Liver (tissue), 9 donors: ENCODE measurements around the gene INSYN2B. TPM values are rescaled to one million over a fixed set of nuclear protein-coding genes. Genes with fewer than 3 reads are reported as not detected.
"Not testable (repeated sequence)": the region's sequence is repeated elsewhere in the genome, so short reads cannot be mapped to it uniquely, and the experiment has no call there.

Experiments
- DNase-seq: peaks from one replicate; pipeline ENCODE4 v3.0.0-alpha.2; 2017; ENCODE audit warnings: low spot score
- H3K27ac ChIP-seq, 2 donors: one replicate each; pipeline ENCODE4 v1.7.0; 2013; ENCODE audit warnings: inconsistent platforms in 2 of 2, low read length in 2 of 2, control low read depth in 1 of 2, low read depth in 1 of 2, mild to moderate bottlenecking in 1 of 2
- H3K27me3 ChIP-seq, 4 donors: one replicate each; pipeline versions ENCODE4 v1.6.1 to v1.7.0; 2013; ENCODE audit warnings: low read length in 3 of 4, inconsistent platforms in 1 of 4, mild to moderate bottlenecking in 1 of 4, moderate library complexity in 1 of 4; ENCODE audit not compliant: control insufficient read depth in 4 of 4, insufficient read depth in 4 of 4
- H3K36me3 ChIP-seq, 4 donors: one replicate each; pipeline versions ENCODE4 v1.6.1 to v1.7.0; 2013; ENCODE audit warnings: low read length in 3 of 4, mild to moderate bottlenecking in 3 of 4, low read depth in 1 of 4, moderate library complexity in 1 of 4; ENCODE audit not compliant: control insufficient read depth in 4 of 4, insufficient read depth in 3 of 4
- H3K4me1 ChIP-seq, 4 donors: one replicate each; pipeline versions ENCODE4 v1.6.1 to v1.7.0; 2013; ENCODE audit warnings: low read length in 3 of 4, mild to moderate bottlenecking in 3 of 4, moderate library complexity in 1 of 4; ENCODE audit not compliant: control insufficient read depth in 4 of 4, insufficient read depth in 4 of 4
- H3K4me3 ChIP-seq, 3 donors: one replicate each; pipeline versions ENCODE4 v1.6.1 to v1.7.0; 2013; ENCODE audit warnings: low read length in 3 of 3, control low read depth in 1 of 3, low read depth in 1 of 3, mild to moderate bottlenecking in 1 of 3
- H3K9ac ChIP-seq, 2 donors: one replicate each; pipeline ENCODE4 v1.7.0; 2013; ENCODE audit warnings: low read length in 2 of 2, mild to moderate bottlenecking in 2 of 2, moderate library complexity in 2 of 2, control low read depth in 1 of 2, low read depth in 1 of 2
- H3K9me3 ChIP-seq, 4 donors: one replicate each; pipeline versions ENCODE4 v1.6.1 to v1.7.0; 2013; ENCODE audit warnings: low read length in 3 of 4; ENCODE audit not compliant: control insufficient read depth in 4 of 4
- ATF3 ChIP-seq: IDR thresholded peaks from 2 replicates; pipeline ENCODE4 v1.6.1; 2016; ENCODE audit warnings: antibody characterized with exemption
- CTCF ChIP-seq: fragments of 150-350 bp; IDR thresholded peaks from 2 replicates; pipeline ENCODE4 v1.5.1; 2017; ENCODE audit warnings: improper control_type of control experiment, low read depth, low read length; ENCODE audit not compliant: missing input control
- EGR1 ChIP-seq, 2 donors: IDR thresholded peaks; 2 replicates each; pipeline ENCODE4 v1.6.1; 2016 to 2018; ENCODE audit warnings: antibody characterized with exemption in 2 of 2, low read depth in 2 of 2
- FOXA2 ChIP-seq: IDR thresholded peaks from 2 replicates; pipeline ENCODE4 v1.6.1; 2016; ENCODE audit warnings: antibody characterized with exemption
- GABPA ChIP-seq, 2 donors: IDR thresholded peaks in 1 of 2; conservative IDR thresholded peaks in 1 of 2; 2 replicates each; pipeline ENCODE4 v1.6.1; 2016; ENCODE audit warnings: antibody characterized with exemption in 2 of 2, mild to moderate bottlenecking in 1 of 2, moderate library complexity in 1 of 2
- HNF4A ChIP-seq, 2 donors: conservative IDR thresholded peaks; 2 replicates each; pipeline ENCODE4 v1.6.1; 2016; ENCODE audit warnings: antibody characterized with exemption in 2 of 2, mild to moderate bottlenecking in 2 of 2
- RAD21 ChIP-seq, 2 donors: IDR thresholded peaks; 2 replicates each; pipeline ENCODE4 v1.6.1; 2016; ENCODE audit warnings: antibody characterized with exemption in 2 of 2, mild to moderate bottlenecking in 2 of 2
- RXRA ChIP-seq, 2 donors: IDR thresholded peaks; 2 replicates each; pipeline ENCODE4 v1.6.1; 2017 to 2018; ENCODE audit warnings: antibody characterized with exemption in 2 of 2, mild to moderate bottlenecking in 1 of 2
- TAF1 ChIP-seq: conservative IDR thresholded peaks from 2 replicates; pipeline ENCODE4 v1.6.1; 2016; ENCODE audit warnings: antibody characterized with exemption, mild to moderate bottlenecking
- YY1 ChIP-seq: IDR thresholded peaks from 2 replicates; pipeline ENCODE4 v1.6.1; 2016; ENCODE audit warnings: antibody characterized with exemption, mild to moderate bottlenecking
- WGBS: extraction: QIAGEN DNeasy Blood & Tissue Kit; methylation state at CpG from one replicate; pipeline ENCODE4 v1.1.7; 2013; 5-methylcytosine and 5-hydroxymethylcytosine counted together
- polyA plus RNA-seq, 2 donors: library from polyadenylated mRNA; stranded (reverse) in 1 of 2; unstranded in 1 of 2; fragments of 200-250 nt in 1 of 2; fragments of >200 nt in 1 of 2; fragmentation: Nextera tagmentation in 1 of 2; extraction: Ambion mirVana in 1 of 2; gene quantifications; one replicate each; pipeline versions ENCODE4 v1.2.1 to v1.2.3, GENCODE V29; 2013 to 2015
- total RNA-seq, 2 donors: library from RNA; depleted of rRNA; stranded (reverse); fragments of >200 nt; gene quantifications; one replicate each; pipeline ENCODE4 v1.2.3, GENCODE V29; 2014
- TF ChIP-seq, protein P1 (sequence below): IDR thresholded peaks from 2 replicates; pipeline ENCODE4 v1.6.1; 2016; ENCODE audit warnings: antibody characterized with exemption, mild to moderate bottlenecking
- TF ChIP-seq, protein P2 (sequence below): IDR thresholded peaks from 2 replicates; pipeline ENCODE4 v1.6.1; 2016; ENCODE audit warnings: antibody characterized with exemption
- donor health status: healthy.
- donor health status: healthy.
- donor health status: healthy.
- donor health status: healthy.
- donor health status: healthy.

Gene INSYN2B
- total and polyA plus RNA-seq, 4 donors: 0.08 to 0.33 (median 0.13) TPM; not detected in 1

DNA sequence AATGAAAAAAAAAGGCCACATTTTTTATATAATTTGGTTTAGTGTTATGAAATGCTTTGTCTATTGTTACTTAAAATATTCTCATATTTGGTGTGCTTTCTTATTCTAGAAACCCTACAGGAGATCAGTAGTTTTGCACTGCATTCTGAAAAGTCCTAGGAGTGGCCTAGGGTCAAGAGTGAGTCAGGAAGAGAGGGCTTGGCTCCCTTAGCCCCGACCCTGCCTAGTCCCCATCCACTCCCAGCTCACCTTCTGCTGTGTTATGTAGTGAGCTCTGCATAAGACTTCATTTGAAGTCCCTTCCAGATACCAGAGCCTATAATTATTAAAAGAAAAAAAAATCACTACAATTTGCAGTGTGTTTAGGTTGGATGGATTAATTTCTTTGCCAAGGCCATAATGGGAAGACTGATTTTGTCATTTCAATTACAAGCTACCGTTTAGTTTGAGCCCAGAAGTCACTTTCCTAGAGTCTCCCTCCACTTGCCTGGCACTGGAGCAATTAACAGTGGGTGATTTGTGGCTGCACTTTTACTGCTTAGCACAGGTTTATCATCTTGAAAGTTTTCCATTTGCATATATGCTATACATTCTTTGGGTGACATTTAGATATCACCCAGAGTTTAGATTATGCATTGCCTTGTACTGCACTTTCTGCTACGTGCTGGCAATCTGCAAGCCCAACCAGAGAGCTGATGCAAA, 143.3 kb downstream of the INSYN2B start:
- peaks cover 0 to 2% (median 0%) of the 10 kb centered on the region in 4 donors for H3K27me3 ChIP-seq
- 45% methylated on average over 3 of the region's 3 CpGs for WGBS
- TF ChIP-seq CTCF (no peak), ATF3 (no peak), RAD21 (IDR thresholded peaks at IDR 0.05) (no peak), EGR1 (IDR thresholded peaks at IDR 0.05; ENCODE audit: low read depth in 2 of 2) (no peak), YY1 (no peak), TAF1 (no peak), RXRA (IDR thresholded peaks at IDR 0.05) (no peak), HNF4A (conservative IDR thresholded peaks at IDR 0.05) (no peak), GABPA (IDR thresholded peaks at IDR 0.05 in 1 of 2, conservative IDR thresholded peaks at IDR 0.05 in 1 of 2) (no peak), FOXA2 (no peak)
- TF ChIP-seq, protein P1, sequence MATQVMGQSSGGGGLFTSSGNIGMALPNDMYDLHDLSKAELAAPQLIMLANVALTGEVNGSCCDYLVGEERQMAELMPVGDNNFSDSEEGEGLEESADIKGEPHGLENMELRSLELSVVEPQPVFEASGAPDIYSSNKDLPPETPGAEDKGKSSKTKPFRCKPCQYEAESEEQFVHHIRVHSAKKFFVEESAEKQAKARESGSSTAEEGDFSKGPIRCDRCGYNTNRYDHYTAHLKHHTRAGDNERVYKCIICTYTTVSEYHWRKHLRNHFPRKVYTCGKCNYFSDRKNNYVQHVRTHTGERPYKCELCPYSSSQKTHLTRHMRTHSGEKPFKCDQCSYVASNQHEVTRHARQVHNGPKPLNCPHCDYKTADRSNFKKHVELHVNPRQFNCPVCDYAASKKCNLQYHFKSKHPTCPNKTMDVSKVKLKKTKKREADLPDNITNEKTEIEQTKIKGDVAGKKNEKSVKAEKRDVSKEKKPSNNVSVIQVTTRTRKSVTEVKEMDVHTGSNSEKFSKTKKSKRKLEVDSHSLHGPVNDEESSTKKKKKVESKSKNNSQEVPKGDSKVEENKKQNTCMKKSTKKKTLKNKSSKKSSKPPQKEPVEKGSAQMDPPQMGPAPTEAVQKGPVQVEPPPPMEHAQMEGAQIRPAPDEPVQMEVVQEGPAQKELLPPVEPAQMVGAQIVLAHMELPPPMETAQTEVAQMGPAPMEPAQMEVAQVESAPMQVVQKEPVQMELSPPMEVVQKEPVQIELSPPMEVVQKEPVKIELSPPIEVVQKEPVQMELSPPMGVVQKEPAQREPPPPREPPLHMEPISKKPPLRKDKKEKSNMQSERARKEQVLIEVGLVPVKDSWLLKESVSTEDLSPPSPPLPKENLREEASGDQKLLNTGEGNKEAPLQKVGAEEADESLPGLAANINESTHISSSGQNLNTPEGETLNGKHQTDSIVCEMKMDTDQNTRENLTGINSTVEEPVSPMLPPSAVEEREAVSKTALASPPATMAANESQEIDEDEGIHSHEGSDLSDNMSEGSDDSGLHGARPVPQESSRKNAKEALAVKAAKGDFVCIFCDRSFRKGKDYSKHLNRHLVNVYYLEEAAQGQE: no peak
- TF ChIP-seq, protein P2, sequence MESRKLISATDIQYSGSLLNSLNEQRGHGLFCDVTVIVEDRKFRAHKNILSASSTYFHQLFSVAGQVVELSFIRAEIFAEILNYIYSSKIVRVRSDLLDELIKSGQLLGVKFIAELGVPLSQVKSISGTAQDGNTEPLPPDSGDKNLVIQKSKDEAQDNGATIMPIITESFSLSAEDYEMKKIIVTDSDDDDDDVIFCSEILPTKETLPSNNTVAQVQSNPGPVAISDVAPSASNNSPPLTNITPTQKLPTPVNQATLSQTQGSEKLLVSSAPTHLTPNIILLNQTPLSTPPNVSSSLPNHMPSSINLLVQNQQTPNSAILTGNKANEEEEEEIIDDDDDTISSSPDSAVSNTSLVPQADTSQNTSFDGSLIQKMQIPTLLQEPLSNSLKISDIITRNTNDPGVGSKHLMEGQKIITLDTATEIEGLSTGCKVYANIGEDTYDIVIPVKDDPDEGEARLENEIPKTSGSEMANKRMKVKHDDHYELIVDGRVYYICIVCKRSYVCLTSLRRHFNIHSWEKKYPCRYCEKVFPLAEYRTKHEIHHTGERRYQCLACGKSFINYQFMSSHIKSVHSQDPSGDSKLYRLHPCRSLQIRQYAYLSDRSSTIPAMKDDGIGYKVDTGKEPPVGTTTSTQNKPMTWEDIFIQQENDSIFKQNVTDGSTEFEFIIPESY: no peak
- DNase-seq: no peak
- H3K4me3 ChIP-seq: no peak overlapping the region
- no peaks in the 10 kb centered on the region for H3K9me3 ChIP-seq
- H3K9ac ChIP-seq: no peak overlapping the region
- no peaks in the 10 kb centered on the region for H3K36me3 ChIP-seq
- no peaks in the 10 kb centered on the region for H3K4me1 ChIP-seq
- H3K27ac ChIP-seq: no peak overlapping the region

DNA sequence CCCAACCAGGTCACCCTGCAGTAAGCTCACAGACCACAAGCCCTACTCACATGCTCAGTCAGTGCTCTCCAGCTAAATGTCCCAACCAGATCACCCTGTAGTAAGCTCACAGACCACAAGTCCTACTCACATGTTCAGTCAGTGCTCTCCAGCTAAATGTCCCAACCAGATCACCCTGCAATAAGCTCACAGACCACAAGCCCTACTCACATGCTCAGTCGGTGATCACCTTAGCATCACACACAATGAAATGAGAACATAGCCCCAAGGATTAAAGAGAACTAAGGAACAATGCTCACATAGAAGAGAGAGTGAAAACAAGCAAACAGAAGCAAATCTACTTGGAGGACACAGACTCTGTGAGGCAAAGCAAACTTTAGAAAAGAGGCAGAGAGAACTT, 145.8 kb downstream of the INSYN2B start:
- H3K27ac ChIP-seq, H3K4me3 ChIP-seq, H3K36me3 ChIP-seq, H3K9ac ChIP-seq, H3K9me3 ChIP-seq, H3K4me1 ChIP-seq, DNase-seq, H3K27me3 ChIP-seq: not testable (repeated sequence)
- 59% methylated on average over 1 of the region's 1 CpG for WGBS

- not testable (repeated sequence) for H3K27ac ChIP-seq, H3K4me1 ChIP-seq, H3K9ac ChIP-seq, H3K4me3 ChIP-seq, H3K27me3 ChIP-seq, H3K9me3 ChIP-seq, DNase-seq, H3K36me3 ChIP-seq
- 90% methylated on average over 2 of the region's 2 CpGs for WGBS
These were observed 146.5 kb downstream of the INSYN2B start for GRCh38 chr5:169833681-169834292.
